ENCODE results near the gene ARHGAP8.
"Not testable (repeated sequence)": the region's sequence is repeated elsewhere in the genome, so short reads cannot be mapped to it uniquely, and the experiment has no call there.

Gene ARHGAP8

DNA sequence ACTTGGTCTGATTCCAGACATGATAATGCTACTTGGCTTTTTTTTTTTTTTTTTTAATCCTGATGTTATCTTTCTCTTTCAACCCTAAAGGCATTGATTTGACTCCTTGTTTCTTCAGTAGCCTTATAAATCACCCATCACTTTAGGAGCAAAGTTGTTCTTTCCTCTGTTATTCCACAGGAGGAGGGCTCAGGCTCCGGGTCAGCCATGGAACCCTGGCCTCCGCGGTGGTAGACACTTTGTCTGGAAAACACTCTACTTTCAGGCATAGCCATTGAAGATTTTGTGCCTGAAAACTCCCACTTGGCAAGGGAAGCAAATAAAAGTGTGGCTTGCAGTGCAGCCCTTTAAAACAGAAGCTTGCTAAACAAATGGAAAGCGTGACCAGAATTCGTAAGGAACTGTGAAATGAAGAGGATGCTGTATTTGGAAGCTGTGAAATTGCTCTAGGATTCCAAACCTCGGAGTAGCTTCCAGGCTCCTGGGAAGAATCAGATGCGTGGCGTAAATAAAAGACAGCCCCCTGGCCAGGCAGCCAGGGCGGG, 44.9 kb downstream of the ARHGAP8 start:
- H3K23ac ChIP-seq (ENCODE audit: low read length): no peak overlapping the region
- no peak overlapping the region for H2BK5ac ChIP-seq (ENCODE audit: low read length)
- H3K36me3 ChIP-seq (ENCODE audit: control insufficient read depth, insufficient read depth, low read length): no peaks in the 10 kb centered on the region
- H3K27ac ChIP-seq (ENCODE audit: low read depth, low read length): no peak overlapping the region
- WGBS (ENCODE audit: extremely low coverage, insufficient coverage, low lambda C conversion rate): no CpG with 5 or more reads among the region's 9 CpGs
- no peak overlapping the region for H2AK5ac ChIP-seq (ENCODE audit: low read length)
- no peaks in the 10 kb centered on the region for H3K79me2 ChIP-seq (ENCODE audit: control insufficient read depth, insufficient read depth, low read length)
- no peak overlapping the region for H2BK120ac ChIP-seq (ENCODE audit: low read depth, low read length)
- H4K8ac ChIP-seq (ENCODE audit: low read depth, low read length): no peak overlapping the region
- H3K79me1 ChIP-seq (ENCODE audit: low read length): no peaks in the 10 kb centered on the region
- no peak overlapping the region for H3K9ac ChIP-seq (ENCODE audit: low read length)
- no peak overlapping the region for H3K4me2 ChIP-seq (ENCODE audit: low read length)
- H3K4ac ChIP-seq (ENCODE audit: low read depth, low read length): no peak overlapping the region
- H3K4me1 ChIP-seq (ENCODE audit: control insufficient read depth, low read depth, low read length): peaks cover 7% of the 10 kb centered on the region
- DNase-seq: peak; percentile 22
- H4K5ac ChIP-seq (ENCODE audit: low read length): no peak overlapping the region
- no peaks in the 10 kb centered on the region for H3K27me3 ChIP-seq (ENCODE audit: insufficient read depth, low read length, poor library complexity)
- H3K4me3 ChIP-seq (ENCODE audit: low read length): no peak overlapping the region
- peak overlapping the region; percentile 34 for H3K56ac ChIP-seq (ENCODE audit: low read length)
- no peak overlapping the region for H3K18ac ChIP-seq (ENCODE audit: low read length)
- H2BK15ac ChIP-seq (replicated peaks; ENCODE audit: low read depth): no peak overlapping the region

DNA sequence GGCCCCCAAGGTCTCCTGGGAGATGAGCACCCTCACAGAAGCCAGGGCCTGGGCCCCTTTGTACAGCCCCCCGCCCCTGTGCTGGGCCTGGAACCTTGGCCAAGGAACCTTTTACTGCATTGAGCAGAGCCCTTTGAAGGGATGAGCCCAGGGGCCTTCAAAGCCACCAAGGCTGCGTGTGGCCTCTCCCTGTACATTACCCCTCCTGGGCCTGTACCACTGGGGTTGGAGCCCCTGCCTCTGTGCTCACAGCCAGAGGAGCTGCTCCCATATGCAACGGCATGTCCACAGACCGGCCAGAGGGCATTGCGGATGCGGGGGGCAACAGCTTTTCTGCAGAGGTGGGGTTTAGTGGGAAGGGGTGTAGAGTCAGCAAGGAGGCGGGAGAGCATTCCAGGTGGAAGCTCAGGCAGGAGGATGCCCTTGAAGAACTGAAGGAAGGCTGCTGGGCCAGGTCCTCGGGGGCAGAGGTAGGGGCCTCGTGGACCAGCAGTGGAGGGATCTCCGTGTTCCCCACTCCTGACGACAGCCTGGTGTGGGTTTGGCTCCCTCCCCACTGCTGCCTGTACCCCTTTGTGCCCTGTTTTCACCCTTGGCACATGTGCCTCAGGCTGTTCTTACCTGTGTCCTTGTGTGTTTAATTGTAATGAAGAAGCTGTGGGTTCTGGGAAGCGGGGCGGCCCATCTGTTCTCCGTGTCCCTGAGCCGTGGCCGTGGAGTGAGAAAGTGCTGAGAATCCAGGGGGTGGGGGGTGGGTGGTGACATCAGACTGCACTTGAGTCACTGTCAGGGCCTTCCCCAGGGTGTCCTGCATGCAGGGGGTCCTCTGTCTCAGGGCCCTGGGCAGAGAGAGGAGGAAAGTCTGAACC, 46.9 kb downstream of the ARHGAP8 start:
- no CpG with 5 or more reads among the region's 16 CpGs for WGBS (ENCODE audit: extremely low coverage, insufficient coverage, low lambda C conversion rate)
- Histone ChIP-seq H4K5ac (ENCODE audit: low read length) (no peak overlapping the region), H3K79me1 (ENCODE audit: low read length) (no peaks in the 10 kb centered on the region), H2BK15ac (replicated peaks; ENCODE audit: low read depth) (no peak overlapping the region), H3K56ac (ENCODE audit: low read length) (no peak overlapping the region), H3K18ac (ENCODE audit: low read length) (no peak overlapping the region), H3K9ac (ENCODE audit: low read length) (no peak overlapping the region), H3K36me3 (ENCODE audit: control insufficient read depth, insufficient read depth, low read length) (no peaks in the 10 kb centered on the region), H2BK120ac (ENCODE audit: low read depth, low read length) (no peak overlapping the region), H3K27me3 (ENCODE audit: insufficient read depth, low read length, poor library complexity) (no peaks in the 10 kb centered on the region), H3K27ac (ENCODE audit: low read depth, low read length) (no peak overlapping the region), H4K8ac (ENCODE audit: low read depth, low read length) (no peak overlapping the region), H3K79me2 (ENCODE audit: control insufficient read depth, insufficient read depth, low read length) (no peaks in the 10 kb centered on the region), H3K23ac (ENCODE audit: low read length) (no peak overlapping the region), H3K4me1 (ENCODE audit: control insufficient read depth, low read depth, low read length) (peaks cover 7% of the 10 kb centered on the region), H2BK5ac (ENCODE audit: low read length) (no peak overlapping the region), H3K4me2 (ENCODE audit: low read length) (no peak overlapping the region), H2AK5ac (ENCODE audit: low read length) (no peak overlapping the region), H3K4me3 (ENCODE audit: low read length) (no peak overlapping the region), H3K4ac (ENCODE audit: low read depth, low read length) (no peak overlapping the region)
- no peak for DNase-seq

DNA sequence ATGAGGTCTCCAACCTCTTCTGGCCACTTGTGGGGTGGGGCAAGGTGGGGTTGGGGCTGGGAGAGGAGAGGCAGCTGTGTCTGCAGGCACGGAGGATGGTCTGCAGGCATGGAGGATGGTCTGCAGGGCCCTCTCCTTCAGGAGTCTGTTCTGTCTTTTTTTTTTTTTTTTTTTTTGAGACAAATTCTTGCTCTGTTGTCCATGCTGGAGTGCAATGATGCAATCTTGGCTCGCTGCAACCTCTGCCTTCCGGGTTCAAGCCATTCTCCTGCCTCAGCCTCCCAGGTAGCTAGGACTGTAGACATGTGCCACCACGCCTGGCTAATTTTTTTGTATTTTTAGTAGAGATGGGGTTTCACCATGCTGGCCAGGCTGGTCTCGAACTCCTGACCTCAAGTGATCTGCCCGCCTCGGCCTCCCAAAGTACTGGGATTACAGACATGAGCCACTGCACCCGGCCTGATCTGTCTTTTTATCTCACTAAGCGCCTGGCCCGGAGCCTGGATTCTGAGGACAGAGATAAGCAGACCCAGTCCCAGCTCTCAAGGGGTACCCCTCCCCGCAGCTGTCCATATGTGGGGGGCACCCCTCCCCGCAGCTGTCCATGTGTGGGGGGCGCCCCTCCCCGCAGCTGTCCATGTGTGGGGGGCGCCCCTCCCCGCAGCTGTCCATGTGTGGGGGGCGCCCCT, 47.7 kb downstream of the ARHGAP8 start:
- H2BK15ac ChIP-seq (replicated peaks; ENCODE audit: low read depth); H3K56ac ChIP-seq (ENCODE audit: low read length); H3K4me3 ChIP-seq (ENCODE audit: low read length); H3K27ac ChIP-seq (ENCODE audit: low read depth, low read length); H3K79me1 ChIP-seq (ENCODE audit: low read length); H3K4me2 ChIP-seq (ENCODE audit: low read length); H3K79me2 ChIP-seq (ENCODE audit: control insufficient read depth, insufficient read depth, low read length); H3K4ac ChIP-seq (ENCODE audit: low read depth, low read length); DNase-seq; H3K9ac ChIP-seq (ENCODE audit: low read length); H4K5ac ChIP-seq (ENCODE audit: low read length); H2AK5ac ChIP-seq (ENCODE audit: low read length); H2BK120ac ChIP-seq (ENCODE audit: low read depth, low read length); H2BK5ac ChIP-seq (ENCODE audit: low read length); H3K36me3 ChIP-seq (ENCODE audit: control insufficient read depth, insufficient read depth, low read length); H3K27me3 ChIP-seq (ENCODE audit: insufficient read depth, low read length, poor library complexity); H4K8ac ChIP-seq (ENCODE audit: low read depth, low read length); H3K4me1 ChIP-seq (ENCODE audit: control insufficient read depth, low read depth, low read length); H3K18ac ChIP-seq (ENCODE audit: low read length); H3K23ac ChIP-seq (ENCODE audit: low read length): not testable (repeated sequence)
- WGBS (ENCODE audit: extremely low coverage, insufficient coverage, low lambda C conversion rate): no CpG with 5 or more reads among the region's 17 CpGs

DNA sequence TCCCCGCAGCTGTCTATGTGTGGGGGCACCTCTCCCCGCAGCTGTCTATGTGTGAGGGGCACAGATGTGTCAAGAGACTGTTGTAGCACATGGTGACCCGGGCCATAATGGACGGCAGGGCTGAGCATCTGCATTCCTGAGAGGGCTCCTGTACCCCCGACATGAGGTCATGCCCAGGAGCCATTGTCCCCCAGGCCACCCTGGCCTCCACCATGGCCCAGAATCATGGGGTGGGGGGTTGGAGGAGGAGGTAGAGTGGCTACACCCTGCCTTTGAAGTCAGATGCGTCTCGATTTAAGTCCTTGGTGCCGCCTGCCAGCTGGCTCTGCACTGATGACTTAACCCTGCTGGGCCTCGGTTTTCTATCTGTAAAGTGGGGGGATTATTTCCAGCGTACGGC, 49.1 kb downstream of the ARHGAP8 start:
- peaks cover 2% of the 10 kb centered on the region for H3K4me1 ChIP-seq (ENCODE audit: control insufficient read depth, low read depth, low read length)
- no peaks in the 10 kb centered on the region for H3K79me1 ChIP-seq (ENCODE audit: low read length)
- H3K27ac ChIP-seq (ENCODE audit: low read depth, low read length): no peak overlapping the region
- no peak overlapping the region for H2BK15ac ChIP-seq (replicated peaks; ENCODE audit: low read depth)
- H3K18ac ChIP-seq (ENCODE audit: low read length): no peak overlapping the region
- no peak overlapping the region for H3K56ac ChIP-seq (ENCODE audit: low read length)
- no peak for DNase-seq
- H3K36me3 ChIP-seq (ENCODE audit: control insufficient read depth, insufficient read depth, low read length): no peaks in the 10 kb centered on the region
- no peak overlapping the region for H2BK5ac ChIP-seq (ENCODE audit: low read length)
- no peak overlapping the region for H4K5ac ChIP-seq (ENCODE audit: low read length)
- no peak overlapping the region for H3K4me2 ChIP-seq (ENCODE audit: low read length)
- no peak overlapping the region for H2AK5ac ChIP-seq (ENCODE audit: low read length)
- no peaks in the 10 kb centered on the region for H3K79me2 ChIP-seq (ENCODE audit: control insufficient read depth, insufficient read depth, low read length)
- H3K4me3 ChIP-seq (ENCODE audit: low read length): no peak overlapping the region
- H2BK120ac ChIP-seq (ENCODE audit: low read depth, low read length): no peak overlapping the region
- no peak overlapping the region for H3K4ac ChIP-seq (ENCODE audit: low read depth, low read length)
- H3K23ac ChIP-seq (ENCODE audit: low read length): no peak overlapping the region
- no peak overlapping the region for H4K8ac ChIP-seq (ENCODE audit: low read depth, low read length)
- no peak overlapping the region for H3K9ac ChIP-seq (ENCODE audit: low read length)
- WGBS (ENCODE audit: extremely low coverage, insufficient coverage, low lambda C conversion rate): no CpG with 5 or more reads among the region's 11 CpGs
- H3K27me3 ChIP-seq (ENCODE audit: insufficient read depth, low read length, poor library complexity): no peaks in the 10 kb centered on the region

DNA sequence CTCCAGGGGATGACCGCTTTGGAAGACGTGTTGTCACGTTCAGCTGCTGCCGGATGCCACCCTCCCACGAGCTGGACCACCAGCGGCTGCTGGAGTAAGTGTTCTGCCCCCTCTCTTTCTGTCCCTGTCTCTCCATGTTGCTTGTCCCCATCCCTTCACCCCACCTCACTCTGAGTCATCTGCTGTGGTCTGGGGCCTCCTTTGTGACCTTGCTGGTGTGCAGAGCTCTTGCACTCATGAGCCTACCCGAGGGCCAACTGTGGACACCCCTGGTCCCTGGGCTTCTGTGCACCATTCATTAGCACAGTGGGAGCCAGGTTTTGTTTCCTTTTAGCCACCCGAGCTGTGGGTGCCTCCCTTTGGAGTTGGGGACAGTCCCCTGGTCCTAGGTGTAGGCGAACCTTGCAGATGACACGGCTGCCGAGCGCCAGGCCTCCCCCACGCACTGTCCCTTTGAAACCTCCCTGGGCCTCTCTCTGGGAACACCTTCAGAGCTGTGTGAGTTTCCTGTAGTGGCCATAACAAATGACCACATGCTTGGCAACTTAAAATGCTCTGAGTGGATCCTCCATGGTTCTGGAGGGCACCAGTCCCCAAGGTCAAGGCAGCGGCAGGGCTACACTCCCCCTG, 49.8 kb downstream of the ARHGAP8 start:
- H4K8ac ChIP-seq (ENCODE audit: low read depth, low read length): no peak overlapping the region
- no CpG with 5 or more reads among the region's 14 CpGs for WGBS (ENCODE audit: extremely low coverage, insufficient coverage, low lambda C conversion rate)
- no peak overlapping the region for H3K27ac ChIP-seq (ENCODE audit: low read depth, low read length)
- DNase-seq: no peak
- peaks cover 2% of the 10 kb centered on the region for H3K4me1 ChIP-seq (ENCODE audit: control insufficient read depth, low read depth, low read length)
- H3K27me3 ChIP-seq (ENCODE audit: insufficient read depth, low read length, poor library complexity): no peaks in the 10 kb centered on the region
- H3K4me3 ChIP-seq (ENCODE audit: low read length): no peak overlapping the region
- H2AK5ac ChIP-seq (ENCODE audit: low read length): no peak overlapping the region
- no peak overlapping the region for H2BK5ac ChIP-seq (ENCODE audit: low read length)
- no peak overlapping the region for H3K18ac ChIP-seq (ENCODE audit: low read length)
- H3K23ac ChIP-seq (ENCODE audit: low read length): no peak overlapping the region
- H3K36me3 ChIP-seq (ENCODE audit: control insufficient read depth, insufficient read depth, low read length): no peaks in the 10 kb centered on the region
- H3K79me1 ChIP-seq (ENCODE audit: low read length): no peaks in the 10 kb centered on the region
- no peak overlapping the region for H3K4ac ChIP-seq (ENCODE audit: low read depth, low read length)
- H3K4me2 ChIP-seq (ENCODE audit: low read length): no peak overlapping the region
- no peak overlapping the region for H2BK15ac ChIP-seq (replicated peaks; ENCODE audit: low read depth)
- H3K9ac ChIP-seq (ENCODE audit: low read length): no peak overlapping the region
- H2BK120ac ChIP-seq (ENCODE audit: low read depth, low read length): no peak overlapping the region
- H3K56ac ChIP-seq (ENCODE audit: low read length): no peak overlapping the region
- H3K79me2 ChIP-seq (ENCODE audit: control insufficient read depth, insufficient read depth, low read length): no peaks in the 10 kb centered on the region
- no peak overlapping the region for H4K5ac ChIP-seq (ENCODE audit: low read length)

All from mesendoderm (in vitro differentiated cells).